GM12873 (cell line): ENCODE results near the gene MSX1.

Experiments
- TF ChIP-seq, protein P1 (sequence below): IDR thresholded peaks from 2 replicates; pipeline ENCODE4 v1.5.1; 2012; ENCODE audit warnings: low read depth, mild to moderate bottlenecking, moderate library complexity, low read length, control low read depth; ENCODE audit not compliant: insufficient read depth; ENCODE audit errors: missing control alignments

The MSX1 gene

GRCh38 chr4:4836044-4836443 lies 23.4 kb upstream of the MSX1 start:
- TF ChIP-seq, protein P1, sequence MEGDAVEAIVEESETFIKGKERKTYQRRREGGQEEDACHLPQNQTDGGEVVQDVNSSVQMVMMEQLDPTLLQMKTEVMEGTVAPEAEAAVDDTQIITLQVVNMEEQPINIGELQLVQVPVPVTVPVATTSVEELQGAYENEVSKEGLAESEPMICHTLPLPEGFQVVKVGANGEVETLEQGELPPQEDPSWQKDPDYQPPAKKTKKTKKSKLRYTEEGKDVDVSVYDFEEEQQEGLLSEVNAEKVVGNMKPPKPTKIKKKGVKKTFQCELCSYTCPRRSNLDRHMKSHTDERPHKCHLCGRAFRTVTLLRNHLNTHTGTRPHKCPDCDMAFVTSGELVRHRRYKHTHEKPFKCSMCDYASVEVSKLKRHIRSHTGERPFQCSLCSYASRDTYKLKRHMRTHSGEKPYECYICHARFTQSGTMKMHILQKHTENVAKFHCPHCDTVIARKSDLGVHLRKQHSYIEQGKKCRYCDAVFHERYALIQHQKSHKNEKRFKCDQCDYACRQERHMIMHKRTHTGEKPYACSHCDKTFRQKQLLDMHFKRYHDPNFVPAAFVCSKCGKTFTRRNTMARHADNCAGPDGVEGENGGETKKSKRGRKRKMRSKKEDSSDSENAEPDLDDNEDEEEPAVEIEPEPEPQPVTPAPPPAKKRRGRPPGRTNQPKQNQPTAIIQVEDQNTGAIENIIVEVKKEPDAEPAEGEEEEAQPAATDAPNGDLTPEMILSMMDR: no peak

DNA sequence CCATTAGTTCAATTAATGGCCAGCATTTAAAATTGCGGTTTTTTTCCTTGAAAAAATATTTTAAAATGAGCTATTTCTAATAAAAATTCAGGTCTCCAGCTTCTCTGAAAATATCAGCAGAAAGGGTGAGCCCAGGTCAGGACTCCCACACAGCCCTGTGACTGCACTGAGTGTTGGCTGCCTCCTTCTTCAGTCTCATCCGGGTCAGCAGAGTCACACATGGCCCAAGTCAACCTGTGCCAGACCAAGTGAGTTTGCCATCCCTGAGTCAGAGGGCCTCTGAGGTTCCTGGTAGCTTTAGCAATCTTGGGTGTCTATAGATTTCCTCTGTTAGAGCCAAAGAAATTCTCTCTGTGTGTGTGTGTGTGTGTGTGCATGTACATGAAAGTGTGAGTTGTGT lies 22.1 kb upstream of the MSX1 start:
- TF ChIP-seq, protein P1: no peak

GRCh38 chr4:4838051-4838935 lies 21.2 kb upstream of the MSX1 start:
- TF ChIP-seq, protein P1: no peak

GRCh38 chr4:4838936-4839810 lies 20.3 kb upstream of the MSX1 start:
- TF ChIP-seq, protein P1: no peak

GRCh38 chr4:4840351-4840750 lies 19.1 kb upstream of the MSX1 start:
- TF ChIP-seq, protein P1: no peak

GRCh38 chr4:4841156-4841555 lies 18.3 kb upstream of the MSX1 start:
- TF ChIP-seq, protein P1: no peak
